Rectal smooth muscle tissue (tissue), 1 donor: ENCODE results near the gene ANTXR1.

Experiments
- H3K27ac ChIP-seq: one replicate; pipeline ENCODE4 v1.7.0; 2013; ENCODE audit warnings: low read depth, low read length, inconsistent platforms
- H3K27me3 ChIP-seq: one replicate; pipeline ENCODE4 v1.7.0; 2013; ENCODE audit warnings: low read length; ENCODE audit not compliant: control insufficient read depth, insufficient read depth
- H3K36me3 ChIP-seq: one replicate; pipeline ENCODE4 v1.7.0; 2013; ENCODE audit warnings: low read length; ENCODE audit not compliant: control insufficient read depth, insufficient read depth
- H3K4me1 ChIP-seq: one replicate; pipeline ENCODE4 v1.7.0; 2013; ENCODE audit warnings: low read length; ENCODE audit not compliant: control insufficient read depth, insufficient read depth
- H3K4me3 ChIP-seq: one replicate; pipeline ENCODE4 v1.7.0; 2013; ENCODE audit warnings: low read length
- H3K9ac ChIP-seq: one replicate; pipeline ENCODE4 v1.7.0; 2013; ENCODE audit warnings: low read length

Gene ANTXR1

DNA sequence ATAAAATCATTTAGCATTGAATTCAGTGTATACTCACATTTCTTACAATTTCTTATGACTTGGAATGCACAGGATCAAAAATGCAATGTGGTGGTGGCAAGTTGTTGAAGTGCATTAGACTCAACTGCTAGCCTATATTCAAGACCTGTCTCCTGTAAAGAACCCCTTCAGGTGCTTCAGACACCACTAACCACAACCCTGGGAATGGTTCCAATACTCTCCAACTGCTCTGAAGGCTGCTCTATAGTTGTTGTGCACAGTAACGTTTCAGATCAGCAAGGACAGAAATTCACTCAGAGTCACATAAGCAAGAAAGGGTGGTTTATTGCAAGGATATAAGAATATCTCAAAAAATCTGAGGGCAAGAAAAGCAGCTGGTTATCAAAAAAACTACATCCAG is 32.0 kb upstream of the ANTXR1 start:
- no peaks in the 10 kb centered on the region for H3K36me3 ChIP-seq
- no peak overlapping the region for H3K4me3 ChIP-seq
- no peaks in the 10 kb centered on the region for H3K27me3 ChIP-seq
- H3K4me1 ChIP-seq = no peaks in the 10 kb centered on the region
- no peak overlapping the region for H3K9ac ChIP-seq
- no peak overlapping the region for H3K27ac ChIP-seq

DNA sequence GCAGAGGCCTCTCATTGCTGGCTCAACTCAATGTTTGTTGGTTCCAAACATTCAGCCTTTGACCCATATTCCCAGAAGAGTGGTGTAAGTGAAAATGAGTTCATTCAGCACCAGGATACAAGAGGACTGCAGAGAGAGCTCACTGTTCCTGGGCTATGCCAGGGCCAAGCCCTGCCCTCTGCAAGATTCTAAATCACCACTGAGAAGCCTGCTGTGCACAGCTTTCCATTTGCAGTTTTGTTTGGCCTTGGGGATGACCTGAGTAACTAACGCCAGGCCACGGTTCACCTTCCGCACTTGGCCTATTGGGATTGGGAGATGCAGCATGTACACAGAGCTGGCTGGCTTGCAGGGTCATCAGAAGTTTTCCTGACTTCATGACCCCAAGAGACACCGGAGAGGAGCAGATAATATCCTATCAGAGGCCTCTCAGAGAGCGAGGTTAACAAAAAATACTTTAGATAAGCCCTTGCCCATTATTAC is 25.9 kb upstream of the ANTXR1 start:
- Histone ChIP-seq H3K4me1 (no peaks in the 10 kb centered on the region), H3K27me3 (no peaks in the 10 kb centered on the region), H3K36me3 (no peaks in the 10 kb centered on the region), H3K4me3 (no peak overlapping the region), H3K9ac (no peak overlapping the region), H3K27ac (no peak overlapping the region)

DNA sequence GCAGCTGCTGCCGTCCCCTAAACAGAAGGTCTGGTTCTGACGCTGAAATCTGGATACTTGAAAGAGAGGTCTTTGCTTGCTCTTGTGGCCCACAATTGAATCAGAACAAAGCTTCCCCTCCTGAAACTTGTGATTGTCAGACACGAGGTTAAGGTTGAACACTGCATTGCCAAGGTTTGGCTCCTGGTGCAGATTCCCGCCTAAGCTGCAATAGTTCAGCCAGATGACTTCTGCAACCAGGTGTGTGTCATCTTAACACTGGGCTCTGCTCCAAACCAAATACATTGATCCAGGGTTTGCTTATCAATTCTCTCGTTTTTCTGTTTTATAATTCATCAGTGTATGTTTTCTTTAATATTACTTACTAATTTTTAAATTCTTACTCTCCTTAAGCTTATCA is 23.9 kb upstream of the ANTXR1 start:
- no peaks in the 10 kb centered on the region for H3K4me1 ChIP-seq
- H3K27me3 ChIP-seq = no peaks in the 10 kb centered on the region
- no peaks in the 10 kb centered on the region for H3K36me3 ChIP-seq
- no peak overlapping the region for H3K9ac ChIP-seq
- H3K4me3 ChIP-seq = no peak overlapping the region
- H3K27ac ChIP-seq = no peak overlapping the region

DNA sequence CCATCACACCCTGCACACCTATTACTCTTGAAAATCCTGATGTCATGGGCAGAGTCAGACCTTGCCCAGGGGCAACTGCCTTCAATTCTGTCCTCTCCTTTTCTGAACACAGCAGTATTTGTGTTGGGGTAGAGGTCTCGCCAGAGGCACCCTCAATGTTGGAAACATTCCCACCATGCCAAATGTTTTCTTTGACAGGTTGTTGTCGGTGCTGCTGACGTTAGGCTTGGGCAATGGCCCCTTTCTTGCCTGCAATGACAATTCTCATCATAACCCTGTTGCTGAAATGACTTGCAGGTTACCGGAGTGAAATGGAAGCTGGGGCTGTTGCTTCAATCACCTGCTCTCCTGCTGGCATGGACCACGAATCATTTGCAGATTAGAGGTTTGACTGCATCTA is 20.6 kb upstream of the ANTXR1 start:
- Histone ChIP-seq H3K36me3 (no peaks in the 10 kb centered on the region), H3K9ac (no peak overlapping the region), H3K27ac (no peak overlapping the region), H3K4me3 (no peak overlapping the region), H3K27me3 (no peaks in the 10 kb centered on the region), H3K4me1 (no peaks in the 10 kb centered on the region)

DNA sequence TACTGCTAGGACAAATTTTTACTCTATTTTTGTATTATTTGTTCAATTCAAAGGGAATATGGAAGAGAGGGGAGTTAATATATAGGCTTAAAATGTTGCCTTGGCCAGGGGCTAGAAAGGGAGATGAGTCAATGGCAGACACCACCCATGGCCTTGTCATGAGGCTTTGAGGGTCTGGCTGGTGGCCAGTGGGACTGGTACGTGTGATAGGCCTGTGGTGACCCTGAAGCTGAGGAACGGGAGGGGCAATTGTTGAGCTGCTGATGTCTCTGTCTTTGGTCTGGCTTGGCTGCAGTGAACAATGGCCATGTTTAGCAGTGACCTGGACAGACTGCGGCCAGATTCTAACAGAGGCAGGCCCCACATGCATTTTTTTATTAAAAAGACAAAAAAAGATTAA is 20.0 kb upstream of the ANTXR1 start:
- no peaks in the 10 kb centered on the region for H3K4me1 ChIP-seq
- H3K4me3 ChIP-seq = no peak overlapping the region
- no peaks in the 10 kb centered on the region for H3K27me3 ChIP-seq
- no peak overlapping the region for H3K27ac ChIP-seq
- H3K9ac ChIP-seq = no peak overlapping the region
- no peaks in the 10 kb centered on the region for H3K36me3 ChIP-seq

DNA sequence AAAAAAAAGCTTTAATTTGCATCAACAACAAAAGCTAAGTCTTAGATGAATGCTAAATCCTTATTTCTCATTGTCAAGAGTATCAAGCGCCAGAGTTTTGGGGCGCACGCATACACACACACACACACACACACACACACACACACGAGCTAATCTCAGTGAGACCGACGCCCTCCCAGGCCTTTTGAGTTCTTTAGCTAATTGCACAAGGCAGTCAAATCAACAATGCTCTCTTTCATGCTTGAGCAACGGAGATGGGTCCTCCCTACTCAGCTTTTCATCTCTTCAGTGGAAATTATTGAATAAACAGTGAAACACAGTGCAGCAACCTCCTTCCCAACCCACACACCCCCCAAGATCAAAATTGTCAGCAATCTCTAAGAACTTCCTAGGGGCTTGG is 19.3 kb upstream of the ANTXR1 start:
- Histone ChIP-seq H3K9ac (no peak overlapping the region), H3K27me3 (no peaks in the 10 kb centered on the region), H3K4me3 (no peak overlapping the region), H3K27ac (no peak overlapping the region), H3K36me3 (no peaks in the 10 kb centered on the region), H3K4me1 (no peaks in the 10 kb centered on the region)

DNA sequence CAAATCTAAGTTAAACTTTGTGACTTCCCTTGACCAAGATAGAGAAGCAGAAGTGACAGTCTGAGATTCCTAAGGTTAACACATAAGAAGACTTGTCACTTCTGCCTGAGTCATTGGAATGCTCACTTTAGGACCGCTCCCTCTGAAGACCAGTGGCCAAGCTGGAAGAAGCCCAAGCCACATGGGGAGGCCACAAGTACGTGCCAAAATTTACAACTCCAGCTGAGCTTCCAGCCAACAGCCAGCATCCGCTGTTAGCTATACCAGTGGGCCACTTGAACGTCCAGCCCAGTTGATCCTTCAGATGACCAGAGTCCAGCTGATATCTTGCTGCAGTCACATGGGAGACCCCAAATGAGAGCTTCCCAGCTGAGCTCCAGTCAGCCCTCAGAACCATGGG is 18.1 kb upstream of the ANTXR1 start:
- Histone ChIP-seq H3K9ac (no peak overlapping the region), H3K4me3 (no peak overlapping the region), H3K27me3 (no peaks in the 10 kb centered on the region), H3K4me1 (no peaks in the 10 kb centered on the region), H3K36me3 (no peaks in the 10 kb centered on the region), H3K27ac (no peak overlapping the region)

DNA sequence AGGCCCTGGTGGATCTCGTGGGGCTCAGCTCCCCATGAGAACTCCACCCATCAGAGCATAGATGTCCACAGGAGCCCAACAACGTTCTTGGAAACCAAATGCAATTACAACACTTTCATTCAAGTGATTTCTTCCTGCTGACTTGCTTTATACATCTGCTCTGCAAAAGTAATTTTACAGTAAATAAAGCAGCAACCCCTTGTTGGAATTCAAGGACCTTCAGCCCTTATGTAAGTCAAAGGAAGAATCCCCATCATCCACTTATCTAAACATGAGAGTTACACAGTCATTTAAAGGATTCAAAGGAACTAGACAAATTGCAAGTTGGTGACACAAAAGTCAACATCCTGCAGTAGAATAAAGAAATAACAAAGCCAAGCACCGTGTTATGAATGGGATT is 17.1 kb upstream of the ANTXR1 start:
- no peaks in the 10 kb centered on the region for H3K27me3 ChIP-seq
- no peak overlapping the region for H3K27ac ChIP-seq
- no peak overlapping the region for H3K9ac ChIP-seq
- H3K4me3 ChIP-seq = no peak overlapping the region
- no peaks in the 10 kb centered on the region for H3K36me3 ChIP-seq
- H3K4me1 ChIP-seq = no peaks in the 10 kb centered on the region

DNA sequence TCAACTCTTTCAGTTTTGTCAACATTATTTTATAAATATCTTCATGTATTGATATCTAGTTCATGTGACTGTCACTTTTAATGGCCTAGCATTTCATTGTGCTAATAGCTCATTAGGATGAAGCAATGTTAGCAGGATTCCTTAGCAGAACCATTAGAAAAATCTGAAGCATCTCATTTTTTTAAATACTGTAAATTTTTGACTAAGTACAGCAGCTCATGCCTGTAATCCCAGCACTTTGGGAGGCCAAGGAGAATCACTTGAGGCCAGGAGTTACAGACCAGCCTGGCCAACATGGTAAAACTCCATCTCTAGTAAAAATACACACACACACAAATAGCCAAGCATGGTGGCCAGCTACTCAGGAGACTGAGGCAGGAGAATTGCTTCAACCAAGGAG is 15.6 kb upstream of the ANTXR1 start:
- Histone ChIP-seq H3K27ac (no peak overlapping the region), H3K9ac (no peak overlapping the region), H3K4me1 (no peaks in the 10 kb centered on the region), H3K4me3 (no peak overlapping the region), H3K27me3 (no peaks in the 10 kb centered on the region), H3K36me3 (no peaks in the 10 kb centered on the region)

DNA sequence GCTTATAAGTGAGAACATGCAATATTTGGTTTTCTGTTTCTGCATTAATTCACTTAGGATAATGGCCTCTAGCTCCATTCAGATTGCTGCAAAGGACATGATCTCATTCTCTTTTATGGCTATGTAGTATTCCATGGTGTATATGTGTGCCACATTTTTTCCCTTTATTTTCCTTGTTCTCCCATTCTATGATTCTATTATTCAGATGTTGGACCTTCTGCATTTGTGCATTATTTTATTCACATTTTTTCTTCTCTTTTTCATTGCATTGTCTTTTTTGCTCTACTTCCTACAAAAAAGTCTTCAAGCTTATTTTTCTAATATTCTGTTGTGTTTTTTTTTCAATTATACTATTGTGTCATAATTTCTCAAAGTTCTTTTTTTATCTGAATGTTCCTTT is 11.1 kb upstream of the ANTXR1 start:
- H3K9ac ChIP-seq = no peak overlapping the region
- H3K36me3 ChIP-seq = no peaks in the 10 kb centered on the region
- H3K27me3 ChIP-seq = no peaks in the 10 kb centered on the region
- H3K4me3 ChIP-seq = no peak overlapping the region
- no peak overlapping the region for H3K27ac ChIP-seq
- no peaks in the 10 kb centered on the region for H3K4me1 ChIP-seq

DNA sequence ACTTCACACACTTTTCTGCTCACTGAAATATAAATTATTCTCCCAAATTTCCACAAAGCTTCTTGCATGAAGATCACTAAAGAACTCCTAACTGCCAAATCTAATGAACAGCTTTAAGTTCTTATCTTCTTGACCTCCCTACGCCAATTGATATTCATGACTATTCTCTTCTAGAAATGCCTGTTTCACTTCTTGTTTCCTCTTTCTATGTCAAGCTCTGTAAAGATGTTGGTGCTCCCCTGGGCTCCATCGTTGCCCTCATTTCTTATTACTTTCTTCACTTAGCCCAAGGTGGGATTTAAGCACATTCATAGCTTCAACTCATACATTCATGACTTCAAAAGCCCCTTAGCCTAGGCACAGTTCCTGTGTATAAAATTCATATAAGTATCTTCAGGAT is 9.2 kb upstream of the ANTXR1 start:
- no peak overlapping the region for H3K9ac ChIP-seq
- no peaks in the 10 kb centered on the region for H3K36me3 ChIP-seq
- no peaks in the 10 kb centered on the region for H3K4me1 ChIP-seq
- H3K27me3 ChIP-seq = no peaks in the 10 kb centered on the region
- no peak overlapping the region for H3K4me3 ChIP-seq
- H3K27ac ChIP-seq = no peak overlapping the region

DNA sequence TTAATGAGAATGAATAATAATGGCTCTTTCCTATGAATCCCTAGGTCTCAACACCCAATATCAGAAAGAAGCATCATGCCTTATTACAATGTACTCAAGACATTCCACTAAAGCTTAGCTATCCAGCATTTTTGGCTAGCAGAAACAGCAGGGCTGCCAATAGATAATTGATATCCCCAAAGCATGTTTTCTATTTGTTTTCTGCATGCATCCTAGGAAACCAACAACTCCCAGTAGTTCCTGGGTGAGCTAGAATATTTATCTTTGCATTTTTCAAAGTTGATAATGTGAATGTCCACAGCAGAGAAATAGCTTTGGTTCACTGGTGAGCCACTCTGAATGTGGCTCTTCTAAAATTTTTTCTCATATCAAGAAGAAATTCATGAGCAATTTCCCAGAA is 5.8 kb upstream of the ANTXR1 start:
- no peak overlapping the region for H3K4me3 ChIP-seq
- H3K27me3 ChIP-seq = no peaks in the 10 kb centered on the region
- no peak overlapping the region for H3K9ac ChIP-seq
- H3K4me1 ChIP-seq = no peaks in the 10 kb centered on the region
- no peak overlapping the region for H3K27ac ChIP-seq
- H3K36me3 ChIP-seq = no peaks in the 10 kb centered on the region

DNA sequence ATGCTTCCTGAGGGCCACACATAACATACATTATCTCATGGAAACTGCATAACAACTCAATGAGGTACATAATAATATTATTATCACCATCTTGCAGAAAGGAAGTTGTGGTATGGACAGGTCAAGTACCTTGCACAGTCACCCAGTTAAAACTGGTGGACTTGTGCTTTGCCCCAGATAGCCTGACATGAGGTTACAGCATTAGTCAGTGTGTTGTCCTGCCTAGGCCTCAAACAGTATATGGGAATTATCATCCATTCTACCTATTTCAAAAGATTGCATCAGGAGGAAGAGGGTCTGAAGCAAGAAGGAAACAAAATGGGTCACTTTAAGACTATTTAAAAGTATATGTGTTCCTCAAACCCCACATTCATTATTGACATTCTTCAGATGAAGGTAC is 5.4 kb upstream of the ANTXR1 start:
- Histone ChIP-seq H3K36me3 (no peaks in the 10 kb centered on the region), H3K27ac (no peak overlapping the region), H3K27me3 (no peaks in the 10 kb centered on the region), H3K4me3 (no peak overlapping the region), H3K4me1 (no peaks in the 10 kb centered on the region), H3K9ac (no peak overlapping the region)
